Prostate gland (tissue), 2 donors: ENCODE data around the gene NQO1. TPM values are rescaled to one million over a fixed set of nuclear protein-coding genes. Genes with fewer than 3 reads are reported as not detected.

Experiments used
- DNase-seq: peaks from one replicate; pipeline ENCODE4 v3.0.0-alpha.2; 2019; ENCODE audit warnings: low spot score
- H3K27ac ChIP-seq, 2 donors: fragments of 200-600 bp; sonication (generic); 2 replicates each; pipeline ENCODE4 v1.5.1; 2017 to 2019
- H3K27me3 ChIP-seq: fragments of 200-600 bp; sonication (generic); replicated peaks from 2 replicates; pipeline ENCODE4 v1.5.1; 2019; ENCODE audit not compliant: insufficient read depth
- H3K36me3 ChIP-seq, 2 donors: fragments of 200-600 bp; sonication (generic); 1 replicate in 1 of 2; 2 replicates in 1 of 2; pipeline versions ENCODE4 v1.5.1 to v1.8.1; 2017 to 2019
- H3K4me1 ChIP-seq: fragments of 200-600 bp; sonication (generic); replicated peaks from 2 replicates; pipeline ENCODE4 v1.5.1; 2019
- H3K4me3 ChIP-seq, 2 donors: fragments of 200-600 bp; sonication (generic); 2 replicates each; pipeline ENCODE4 v1.5.1; 2017 to 2019
- H3K9me3 ChIP-seq: fragments of 200-600 bp; sonication (generic); 2 replicates; pipeline ENCODE4 v1.5.1; 2017
- CTCF ChIP-seq, 4 experiments: fragments of 200-600 bp in 2 of 4; fragments of 450-650 bp in 2 of 4; sonication (generic) in 2 of 4; IDR thresholded peaks; 1 replicate in 3 of 4; 2 replicates in 1 of 4; pipeline ENCODE4 v1.5.1; 2016 to 2019; ENCODE audit warnings: antibody characterized with exemption in 4 of 4, mild to moderate bottlenecking in 2 of 4, moderate library complexity in 2 of 4
- POLR2A ChIP-seq: fragments of 450-650 bp; IDR thresholded peaks from one replicate; pipeline ENCODE4 v1.6.1; 2016; ENCODE audit warnings: antibody characterized with exemption, mild to moderate bottlenecking
- POLR2AphosphoS5 ChIP-seq: sonication (generic); formaldehyde crosslinking; IDR thresholded peaks from one replicate; pipeline ENCODE4 v1.6.1; 2017; ENCODE audit warnings: antibody characterized with exemption
- WGBS: methylation state at CpG from one replicate; pipeline ENCODE4 v1.1.5; 2018; 5-methylcytosine and 5-hydroxymethylcytosine counted together
- intact Hi-C: fragments of 100-400 bp; cut with DNase I; formaldehyde crosslinking; loops from one replicate; pipeline ENCODE4 v1.14.2; 2022
- total RNA-seq, 2 donors: library from RNA; depleted of rRNA; stranded (reverse); fragments of >200 nt; gene quantifications; one replicate each; pipeline ENCODE4 v1.1.0, GENCODE V29; 2016

The NQO1 gene
- total RNA-seq, 2 donors from 2014 or later, result 25.2 to 43.9 TPM

GRCh38 chr16:69745959-69746358, 19.6 kb upstream of the NQO1 start:
- 88% methylated on average over 10 of the region's 10 CpGs for WGBS
- DNase-seq, result no peak
- TF ChIP-seq POLR2AphosphoS5 (no peak), CTCF (IDR thresholded peaks at IDR 0.05) (no peak), POLR2A (no peak)
- Histone ChIP-seq H3K9me3 (no peaks in the 10 kb centered on the region), H3K27me3 (no peaks in the 10 kb centered on the region), H3K4me1 (no peaks in the 10 kb centered on the region), H3K27ac (no peak overlapping the region), H3K36me3 (peaks cover 10 to 11% of the 10 kb centered on the region in 2 donors), H3K4me3 (no peak overlapping the region)
- intact Hi-C loops, result no loop called here

- WGBS, result 96% methylated on average over 11 of the region's 11 CpGs
- Histone ChIP-seq H3K27me3 (no peaks in the 10 kb centered on the region), H3K9me3 (no peaks in the 10 kb centered on the region), H3K36me3 (peaks cover 10 to 11% of the 10 kb centered on the region in 2 donors), H3K27ac (no peak overlapping the region), H3K4me1 (no peaks in the 10 kb centered on the region), H3K4me3 (no peak overlapping the region)
- TF ChIP-seq POLR2AphosphoS5, result no peak
- TF ChIP-seq POLR2A, result no peak
- TF ChIP-seq CTCF (IDR thresholded peaks at IDR 0.05), result no peak
- intact Hi-C loops, result no loop called here
- DNase-seq, result no peak
Measured at GRCh38 chr16:69745232-69745612, 18.9 kb upstream of the NQO1 start.

DNA sequence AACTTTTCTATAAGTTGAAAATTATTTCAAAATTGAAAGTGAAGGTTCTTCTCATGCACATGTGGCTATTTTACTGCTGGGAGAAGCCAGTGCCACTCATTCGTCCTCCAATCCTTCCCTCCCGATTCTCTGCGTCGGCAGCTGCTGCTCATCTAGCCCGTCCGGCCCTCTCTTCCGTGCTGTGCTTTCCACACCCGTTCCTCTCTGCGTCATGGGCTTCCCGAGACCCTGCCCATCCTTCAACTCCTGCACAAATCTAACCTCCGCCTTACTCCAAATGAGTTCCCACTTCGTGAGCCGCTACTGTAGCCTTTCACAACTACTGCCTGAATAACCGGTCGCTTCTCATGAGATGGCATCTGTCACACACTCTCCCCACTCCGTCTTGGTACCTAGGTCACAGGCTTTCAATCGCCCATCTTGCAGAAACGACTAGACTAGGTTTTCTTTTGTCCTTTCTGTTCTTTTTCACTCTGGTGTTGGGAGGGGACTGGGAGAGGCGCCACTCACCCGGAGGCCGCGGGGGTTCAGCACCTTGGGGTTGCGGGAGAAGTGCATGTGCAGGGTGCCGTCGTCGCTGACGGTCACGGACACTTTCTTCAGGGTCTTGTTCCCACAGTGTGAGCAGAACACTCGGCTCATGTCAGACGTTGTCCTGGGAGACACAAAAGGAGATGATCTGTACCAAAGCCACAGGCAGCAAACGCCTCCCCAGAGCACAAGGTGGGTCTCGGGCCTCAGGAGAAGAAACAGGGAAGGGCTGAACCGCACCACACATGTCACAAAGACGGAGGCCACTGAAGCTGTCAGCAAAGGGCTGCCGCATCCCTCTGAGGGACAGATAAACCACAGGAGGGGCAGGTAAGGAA, 18.2 kb upstream of the NQO1 start:
- 90% methylated on average over 35 of the region's 35 CpGs for WGBS
- TF ChIP-seq POLR2A (no peak), POLR2AphosphoS5 (no peak), CTCF (IDR thresholded peaks at IDR 0.05) (no peak)
- Histone ChIP-seq H3K4me1 (no peaks in the 10 kb centered on the region), H3K27ac (no peak overlapping the region), H3K36me3 (peaks cover 10 to 11% of the 10 kb centered on the region in 2 donors), H3K4me3 (no peak overlapping the region), H3K9me3 (no peaks in the 10 kb centered on the region), H3K27me3 (no peaks in the 10 kb centered on the region)
- no peak for DNase-seq
- intact Hi-C loops, result no loop called here

GRCh38 chr16:69741951-69742904, 15.9 kb upstream of the NQO1 start:
- no peak overlapping the region for H3K4me3 ChIP-seq
- H3K9me3 ChIP-seq, result no peaks in the 10 kb centered on the region
- intact Hi-C loops, result no loop called here
- H3K27me3 ChIP-seq, result no peaks in the 10 kb centered on the region
- TF ChIP-seq POLR2AphosphoS5, result no peak
- no peak for TF ChIP-seq POLR2A
- TF ChIP-seq CTCF (IDR thresholded peaks at IDR 0.05), result no peak
- peak; percentile 78 for DNase-seq
- no peaks in the 10 kb centered on the region for H3K4me1 ChIP-seq
- WGBS, result 78% methylated on average over 41 of the region's 41 CpGs
- peaks cover 7 to 11% of the 10 kb centered on the region in 2 donors for H3K36me3 ChIP-seq
- H3K27ac ChIP-seq, result no peak overlapping the region
